Ishikawa (cell line): ENCODE data around the gene BLM.

ENCODE experiments used
- CEBPB ChIP-seq: IDR thresholded peaks from 2 replicates; pipeline ENCODE4 v1.6.1; 2012
- CREB1 ChIP-seq: IDR thresholded peaks from 2 replicates; pipeline ENCODE4 v1.6.1; 2012; ENCODE audit warnings: low read depth
- EGR1 ChIP-seq: IDR thresholded peaks from 2 replicates; pipeline ENCODE4 v1.6.1; 2012
- EP300 ChIP-seq: IDR thresholded peaks from 2 replicates; pipeline ENCODE4 v1.6.1; 2012; ENCODE audit warnings: borderline replicate concordance
- FOXM1 ChIP-seq: IDR thresholded peaks from 2 replicates; pipeline ENCODE4 v1.6.1; 2012; ENCODE audit warnings: low read depth, borderline replicate concordance
- MAX ChIP-seq: IDR thresholded peaks from 2 replicates; pipeline ENCODE4 v1.6.1; 2012
- NFIC ChIP-seq: IDR thresholded peaks from 2 replicates; pipeline ENCODE4 v1.6.1; 2012
- RAD21 ChIP-seq: IDR thresholded peaks from 2 replicates; pipeline ENCODE4 v1.6.1; 2012; ENCODE audit warnings: low read depth
- TAF1 ChIP-seq: IDR thresholded peaks from 2 replicates; pipeline ENCODE4 v1.6.1; 2012; ENCODE audit warnings: low read depth, mild to moderate bottlenecking
- TCF12 ChIP-seq: IDR thresholded peaks from 2 replicates; pipeline ENCODE4 v1.6.1; 2012; ENCODE audit warnings: low read depth
- TEAD4 ChIP-seq: IDR thresholded peaks from 2 replicates; pipeline ENCODE4 v1.6.1; 2012
- USF1 ChIP-seq: IDR thresholded peaks from 2 replicates; pipeline ENCODE4 v1.6.1; 2012
- YY1 ChIP-seq: IDR thresholded peaks from 2 replicates; pipeline ENCODE4 v1.6.1; 2012; ENCODE audit warnings: low read depth
- ZBTB7A ChIP-seq: IDR thresholded peaks from 2 replicates; pipeline ENCODE4 v1.6.1; 2012; ENCODE audit warnings: low read depth
- TF ChIP-seq, protein P1 (sequence below): IDR thresholded peaks from 2 replicates; pipeline ENCODE4 v1.6.1; 2012; ENCODE audit warnings: low read depth, mild to moderate bottlenecking

The BLM gene

GRCh38 chr15:90787881-90788280, 70.7 kb downstream of the BLM start:
- no peak for TF ChIP-seq NFIC

- TF ChIP-seq CEBPB: no peak
- TF ChIP-seq NFIC: no peak
- TF ChIP-seq MAX: no peak
- TF ChIP-seq EP300: no peak
- no peak for TF ChIP-seq TAF1
- no peak for TF ChIP-seq USF1
- no peak for TF ChIP-seq YY1
- TF ChIP-seq, protein P1, sequence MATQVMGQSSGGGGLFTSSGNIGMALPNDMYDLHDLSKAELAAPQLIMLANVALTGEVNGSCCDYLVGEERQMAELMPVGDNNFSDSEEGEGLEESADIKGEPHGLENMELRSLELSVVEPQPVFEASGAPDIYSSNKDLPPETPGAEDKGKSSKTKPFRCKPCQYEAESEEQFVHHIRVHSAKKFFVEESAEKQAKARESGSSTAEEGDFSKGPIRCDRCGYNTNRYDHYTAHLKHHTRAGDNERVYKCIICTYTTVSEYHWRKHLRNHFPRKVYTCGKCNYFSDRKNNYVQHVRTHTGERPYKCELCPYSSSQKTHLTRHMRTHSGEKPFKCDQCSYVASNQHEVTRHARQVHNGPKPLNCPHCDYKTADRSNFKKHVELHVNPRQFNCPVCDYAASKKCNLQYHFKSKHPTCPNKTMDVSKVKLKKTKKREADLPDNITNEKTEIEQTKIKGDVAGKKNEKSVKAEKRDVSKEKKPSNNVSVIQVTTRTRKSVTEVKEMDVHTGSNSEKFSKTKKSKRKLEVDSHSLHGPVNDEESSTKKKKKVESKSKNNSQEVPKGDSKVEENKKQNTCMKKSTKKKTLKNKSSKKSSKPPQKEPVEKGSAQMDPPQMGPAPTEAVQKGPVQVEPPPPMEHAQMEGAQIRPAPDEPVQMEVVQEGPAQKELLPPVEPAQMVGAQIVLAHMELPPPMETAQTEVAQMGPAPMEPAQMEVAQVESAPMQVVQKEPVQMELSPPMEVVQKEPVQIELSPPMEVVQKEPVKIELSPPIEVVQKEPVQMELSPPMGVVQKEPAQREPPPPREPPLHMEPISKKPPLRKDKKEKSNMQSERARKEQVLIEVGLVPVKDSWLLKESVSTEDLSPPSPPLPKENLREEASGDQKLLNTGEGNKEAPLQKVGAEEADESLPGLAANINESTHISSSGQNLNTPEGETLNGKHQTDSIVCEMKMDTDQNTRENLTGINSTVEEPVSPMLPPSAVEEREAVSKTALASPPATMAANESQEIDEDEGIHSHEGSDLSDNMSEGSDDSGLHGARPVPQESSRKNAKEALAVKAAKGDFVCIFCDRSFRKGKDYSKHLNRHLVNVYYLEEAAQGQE: no peak
- TF ChIP-seq ZBTB7A: no peak
- no peak for TF ChIP-seq CREB1
- no peak for TF ChIP-seq RAD21
- no peak for TF ChIP-seq FOXM1
- TF ChIP-seq TCF12: no peak
- TF ChIP-seq EGR1: no peak
- no peak for TF ChIP-seq TEAD4
Observed at GRCh38 chr15:90789462-90789861, 72.3 kb downstream of the BLM start.

- TF ChIP-seq TEAD4 (no peak), CEBPB (no peak), MAX (no peak), EP300 (no peak), YY1 (no peak), FOXM1 (no peak), TCF12 (no peak), EGR1 (no peak), TAF1 (no peak), NFIC (no peak), USF1 (no peak), ZBTB7A (no peak), CREB1 (no peak), RAD21 (no peak)
- TF ChIP-seq, protein P1: no peak
Observed at GRCh38 chr15:90790057-90790456, 72.9 kb downstream of the BLM start.

- TF ChIP-seq CREB1 (no peak), FOXM1 (no peak), TEAD4 (no peak), NFIC (no peak), TAF1 (no peak), USF1 (no peak), TCF12 (no peak), ZBTB7A (no peak), YY1 (no peak), RAD21 (no peak), MAX (no peak), EGR1 (no peak), CEBPB (no peak), EP300 (no peak)
- TF ChIP-seq, protein P1: no peak
Observed at GRCh38 chr15:90790561-90790960, 73.4 kb downstream of the BLM start.
